ENCODE measurements around the gene CGGBP1. TPM values are rescaled to one million over a fixed set of nuclear protein-coding genes. Genes with fewer than 3 reads are reported as not detected.

The CGGBP1 gene
- total and polyA plus RNA-seq, 11 donors = 23.6 to 58.8 (median 44.9) TPM

DNA sequence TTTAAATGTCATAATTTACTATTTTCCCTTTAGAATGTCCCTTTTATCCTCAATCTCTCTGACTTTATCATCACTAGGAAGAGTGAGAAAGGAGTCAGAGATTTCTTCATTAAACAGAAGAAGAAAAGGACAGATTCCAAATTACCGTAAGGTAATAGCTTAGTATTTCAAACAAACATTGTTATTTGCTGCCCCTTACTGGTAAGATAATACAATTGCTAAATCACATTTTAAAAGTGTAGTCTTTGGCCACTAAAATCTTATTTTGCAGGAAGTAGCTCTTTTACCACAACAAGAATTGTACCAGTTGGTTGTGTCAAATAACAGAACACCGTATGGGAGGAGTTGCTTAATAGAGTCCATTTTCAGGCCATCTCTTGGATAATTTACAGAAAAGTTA, 53.7 kb downstream of the CGGBP1 start:
- WGBS, 4 donors = 28 to 42% (median 32%) methylated on average over 2 of the region's 2 CpGs
- Histone ChIP-seq H3K36me3 (no peaks in the 10 kb centered on the region), H3K27me3 (no peaks in the 10 kb centered on the region), H3K27ac (no peak overlapping the region), H3K4me3 (no peak overlapping the region), H3K4me1 (peaks cover 0 to 11% (median 0%) of the 10 kb centered on the region in 12 donors), H3K9me3 (no peaks in the 10 kb centered on the region)
- ATAC-seq (no peak), DNase-seq (no peak)
- TF ChIP-seq POLR2A (IDR thresholded peaks at IDR 0.05) = no peak
- TF ChIP-seq, protein P1, sequence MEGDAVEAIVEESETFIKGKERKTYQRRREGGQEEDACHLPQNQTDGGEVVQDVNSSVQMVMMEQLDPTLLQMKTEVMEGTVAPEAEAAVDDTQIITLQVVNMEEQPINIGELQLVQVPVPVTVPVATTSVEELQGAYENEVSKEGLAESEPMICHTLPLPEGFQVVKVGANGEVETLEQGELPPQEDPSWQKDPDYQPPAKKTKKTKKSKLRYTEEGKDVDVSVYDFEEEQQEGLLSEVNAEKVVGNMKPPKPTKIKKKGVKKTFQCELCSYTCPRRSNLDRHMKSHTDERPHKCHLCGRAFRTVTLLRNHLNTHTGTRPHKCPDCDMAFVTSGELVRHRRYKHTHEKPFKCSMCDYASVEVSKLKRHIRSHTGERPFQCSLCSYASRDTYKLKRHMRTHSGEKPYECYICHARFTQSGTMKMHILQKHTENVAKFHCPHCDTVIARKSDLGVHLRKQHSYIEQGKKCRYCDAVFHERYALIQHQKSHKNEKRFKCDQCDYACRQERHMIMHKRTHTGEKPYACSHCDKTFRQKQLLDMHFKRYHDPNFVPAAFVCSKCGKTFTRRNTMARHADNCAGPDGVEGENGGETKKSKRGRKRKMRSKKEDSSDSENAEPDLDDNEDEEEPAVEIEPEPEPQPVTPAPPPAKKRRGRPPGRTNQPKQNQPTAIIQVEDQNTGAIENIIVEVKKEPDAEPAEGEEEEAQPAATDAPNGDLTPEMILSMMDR (IDR thresholded peaks at IDR 0.05) = peak in 8 of 12 donors; percentile 12 to 51 (median 42)
- intact Hi-C loops (cut with DNase I) = loop anchor here in 8 of 10 donors (1.0 to 10.0 kb wide), 7 partner anchors 107 to 708 kb away; no protein-coding TSS in a partner anchor

DNA sequence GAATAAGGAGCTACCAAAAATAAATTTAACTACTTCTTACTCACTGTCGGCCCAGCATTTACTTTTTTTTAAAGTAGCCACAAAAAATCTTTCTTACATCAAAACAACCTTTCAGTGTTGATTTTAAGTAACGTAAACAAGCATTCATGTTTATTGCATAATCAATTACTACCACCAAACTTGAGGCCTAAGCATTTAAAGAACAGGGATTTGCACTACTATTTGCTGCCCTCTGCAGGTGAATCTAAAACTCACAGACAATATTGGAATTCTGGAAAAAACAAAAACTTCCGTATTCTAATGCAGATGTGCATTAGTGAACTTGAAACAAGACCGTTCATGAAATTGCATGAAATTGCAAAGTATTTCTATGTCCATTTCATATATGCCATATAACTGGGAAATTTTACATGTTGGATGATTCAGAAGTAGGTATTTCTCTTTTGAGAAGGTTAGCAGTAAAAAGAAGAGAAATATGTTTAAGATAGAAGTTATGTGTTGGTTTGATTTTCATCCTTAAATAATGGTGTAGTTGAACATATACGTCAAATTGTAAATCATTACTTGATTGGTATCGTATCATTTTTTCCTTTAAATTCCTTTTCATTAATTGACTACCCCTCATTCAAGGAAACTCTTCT, 55.6 kb downstream of the CGGBP1 start:
- peaks cover 0 to 3% (median 0%) of the 10 kb centered on the region in 9 donors for H3K27me3 ChIP-seq
- intact Hi-C loops (cut with DNase I) = loop anchor here in 8 of 10 donors (2.0 to 10.0 kb wide), 9 partner anchors 109 to 706 kb away; no protein-coding TSS in a partner anchor
- peaks cover 0 to 11% (median 0%) of the 10 kb centered on the region in 12 donors for H3K4me1 ChIP-seq
- 49 to 54% (median 49%) methylated on average over 6 of the region's 6 CpGs for WGBS, 4 donors
- H3K36me3 ChIP-seq = no peaks in the 10 kb centered on the region
- H3K9me3 ChIP-seq = no peaks in the 10 kb centered on the region
- H3K27ac ChIP-seq = no peak overlapping the region
- DNase-seq (no peak), ATAC-seq (no peak)
- TF ChIP-seq POLR2A (IDR thresholded peaks at IDR 0.05) = no peak
- TF ChIP-seq, protein P1 (IDR thresholded peaks at IDR 0.05) = peak; percentile 57 to 79 (median 70)
- H3K4me3 ChIP-seq = no peak overlapping the region

GRCh38 chr3:88002448-88002847, 56.4 kb downstream of the CGGBP1 start:
- TF ChIP-seq, protein P1 (IDR thresholded peaks at IDR 0.05) = no peak
- TF ChIP-seq POLR2A (IDR thresholded peaks at IDR 0.05) = no peak
- H3K27me3 ChIP-seq = peaks cover 0 to 3% (median 0%) of the 10 kb centered on the region in 9 donors
- 84 to 89% (median 88%) methylated on average over 3 of the region's 3 CpGs for WGBS, 4 donors
- H3K4me3 ChIP-seq = no peak overlapping the region
- intact Hi-C loops (cut with DNase I) = loop anchor here in 8 of 10 donors (2.0 to 10.0 kb wide), 9 partner anchors 110 to 705 kb away; no protein-coding TSS in a partner anchor
- H3K27ac ChIP-seq = no peak overlapping the region
- DNase-seq (no peak), ATAC-seq (no peak)
- H3K9me3 ChIP-seq = no peaks in the 10 kb centered on the region
- H3K36me3 ChIP-seq = no peaks in the 10 kb centered on the region
- peaks cover 0 to 15% (median 0%) of the 10 kb centered on the region in 12 donors for H3K4me1 ChIP-seq

Other genes starting within 250 kb of the CGGBP1 start
- gene ZNF654, start 250 bp upstream of the CGGBP1 start, total RNA-seq = 10 to 100 TPM in 5 of 9 donors, 1 to 10 TPM in 4; 5.5 to 15.9 (median 11.4) TPM
- 1 to 10 TPM; 2.4 to 3.7 TPM for gene ZNF654, start 250 bp upstream of the CGGBP1 start, polyA plus RNA-seq
- 10 to 100 TPM in 8 of 9 donors, 1 to 10 TPM in 1; 8.6 to 21.5 (median 12.9) TPM for gene C3orf38, start 91.0 kb upstream of the CGGBP1 start, total RNA-seq
- gene C3orf38, start 91.0 kb upstream of the CGGBP1 start, polyA plus RNA-seq = 1 to 10 TPM; 4.3 to 7.7 TPM

Measured in heart left ventricle (tissue), 16 donors.